Middle frontal gyrus (tissue), 1 donor: ENCODE data around the gene LSM14B.
"Not testable (repeated sequence)": the region's sequence is repeated elsewhere in the genome, so short reads cannot be mapped to it uniquely, and the experiment has no call there.

ENCODE experiments used
- DNase-seq: peaks from one replicate; pipeline ENCODE4 v3.0.0-alpha.2; 2015; ENCODE audit warnings: low spot score; ENCODE audit errors: extremely low spot score

Gene LSM14B

GRCh38 chr20:62121776-62122653, at the start of gene LSM14B:
TSS of gene LSM14B (plus strand) at chr20:62122475. CDS start at chr20:62122667, 192 bp downstream.
- DNase-seq, result peak; percentile 95

- DNase-seq, result no peak
These were observed 49.0 kb upstream of the LSM14B start for GRCh38 chr20:62073323-62073722.

GRCh38 chr20:62079166-62079565, 43.1 kb upstream of the LSM14B start:
- no peak for DNase-seq

DNA sequence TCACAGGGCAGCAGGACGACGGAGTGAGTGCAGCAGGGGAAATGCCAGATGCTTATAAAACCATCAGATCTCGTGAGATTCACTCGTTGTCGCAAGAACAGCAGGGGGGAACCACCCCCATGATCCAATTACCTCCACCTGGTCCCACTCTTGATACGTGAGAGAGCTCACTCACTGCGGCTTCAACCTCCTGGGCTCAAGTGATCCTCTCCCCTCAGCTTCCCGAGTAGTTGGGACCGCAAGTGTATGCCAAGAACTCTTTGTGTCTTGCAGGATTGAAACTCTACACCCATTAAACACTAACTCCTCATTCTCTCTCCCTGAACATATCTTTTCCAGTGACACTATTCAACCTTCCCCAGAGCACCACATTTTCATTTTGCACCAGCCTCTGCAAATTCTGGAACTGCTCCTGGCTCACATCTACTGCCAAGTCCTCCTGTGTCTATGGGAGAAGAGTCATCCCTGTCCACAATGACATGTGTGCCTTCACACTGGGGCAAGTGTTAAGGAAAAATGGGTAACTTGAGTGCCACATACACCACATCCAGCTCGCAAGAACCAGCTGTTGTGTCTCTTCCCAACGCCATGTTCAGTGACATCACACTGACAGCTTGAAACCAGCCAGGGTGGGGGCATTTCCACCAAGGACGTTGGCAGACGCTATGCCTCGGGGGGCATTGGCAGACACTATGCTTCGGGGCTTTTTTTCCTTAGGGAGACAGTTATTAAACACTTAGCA, 41.9 kb upstream of the LSM14B start:
- peak; percentile 24 for DNase-seq

GRCh38 chr20:62083312-62083711, 39.0 kb upstream of the LSM14B start:
- DNase-seq, result no peak

DNA sequence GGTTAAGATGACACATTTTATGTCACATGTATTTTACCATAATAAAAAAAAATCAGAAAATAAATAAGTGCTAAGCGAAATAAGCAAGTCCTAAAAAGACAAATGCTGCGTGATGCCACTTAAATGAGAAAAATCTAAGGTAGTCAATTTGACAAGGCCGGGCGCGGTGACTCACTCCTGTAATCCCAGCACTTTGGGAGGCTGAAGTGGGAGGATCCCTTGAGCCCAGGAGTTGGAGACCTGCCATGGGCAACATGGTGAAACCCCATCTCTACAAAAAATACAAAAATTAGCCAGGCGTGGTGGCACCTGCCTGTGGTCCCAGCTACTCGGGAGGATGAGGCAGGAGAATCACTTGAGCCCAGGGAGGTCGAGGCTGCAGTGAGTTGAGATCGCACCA, 38.1 kb upstream of the LSM14B start:
- DNase-seq, result not testable (repeated sequence)

DNA sequence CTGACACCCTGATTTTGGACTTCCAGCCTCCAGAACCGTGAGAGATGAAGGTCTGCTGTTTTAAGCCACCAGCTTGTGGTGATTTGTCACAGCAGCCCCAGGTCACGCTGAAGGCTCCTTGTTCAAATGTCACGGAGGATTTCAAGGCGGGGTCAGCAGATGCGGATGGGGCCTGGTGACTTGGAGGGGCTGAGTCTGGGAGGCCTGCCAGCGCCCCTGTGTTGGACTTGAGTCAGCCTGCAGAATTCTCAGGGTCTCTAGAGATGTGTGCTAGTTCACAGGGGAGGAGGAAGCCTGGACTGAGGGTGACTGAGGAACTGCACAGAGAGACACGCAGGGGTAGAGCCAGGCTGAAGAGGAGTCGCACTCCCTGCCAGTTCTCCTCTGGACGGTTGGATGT, 37.1 kb upstream of the LSM14B start:
- no peak for DNase-seq

- DNase-seq, result no peak
These were observed 35.0 kb upstream of the LSM14B start for GRCh38 chr20:62087227-62087626.

DNA sequence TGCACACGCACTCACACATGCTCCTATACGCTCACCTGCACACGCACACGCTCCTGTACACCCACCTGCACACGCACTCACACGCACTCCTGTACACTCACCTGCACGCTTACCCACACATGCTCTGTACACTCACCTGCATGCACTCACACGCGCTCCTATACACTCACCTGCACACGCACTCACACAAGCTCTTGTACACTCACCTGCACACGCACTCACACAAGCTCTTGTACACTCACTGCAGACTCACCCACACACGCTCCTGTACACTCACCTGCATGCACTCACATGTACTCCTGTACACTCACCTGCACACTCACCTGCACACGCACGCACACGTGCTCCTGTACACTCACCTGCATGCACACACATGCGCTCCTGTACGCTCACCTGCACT, 34.6 kb upstream of the LSM14B start:
- no peak for DNase-seq

DNA sequence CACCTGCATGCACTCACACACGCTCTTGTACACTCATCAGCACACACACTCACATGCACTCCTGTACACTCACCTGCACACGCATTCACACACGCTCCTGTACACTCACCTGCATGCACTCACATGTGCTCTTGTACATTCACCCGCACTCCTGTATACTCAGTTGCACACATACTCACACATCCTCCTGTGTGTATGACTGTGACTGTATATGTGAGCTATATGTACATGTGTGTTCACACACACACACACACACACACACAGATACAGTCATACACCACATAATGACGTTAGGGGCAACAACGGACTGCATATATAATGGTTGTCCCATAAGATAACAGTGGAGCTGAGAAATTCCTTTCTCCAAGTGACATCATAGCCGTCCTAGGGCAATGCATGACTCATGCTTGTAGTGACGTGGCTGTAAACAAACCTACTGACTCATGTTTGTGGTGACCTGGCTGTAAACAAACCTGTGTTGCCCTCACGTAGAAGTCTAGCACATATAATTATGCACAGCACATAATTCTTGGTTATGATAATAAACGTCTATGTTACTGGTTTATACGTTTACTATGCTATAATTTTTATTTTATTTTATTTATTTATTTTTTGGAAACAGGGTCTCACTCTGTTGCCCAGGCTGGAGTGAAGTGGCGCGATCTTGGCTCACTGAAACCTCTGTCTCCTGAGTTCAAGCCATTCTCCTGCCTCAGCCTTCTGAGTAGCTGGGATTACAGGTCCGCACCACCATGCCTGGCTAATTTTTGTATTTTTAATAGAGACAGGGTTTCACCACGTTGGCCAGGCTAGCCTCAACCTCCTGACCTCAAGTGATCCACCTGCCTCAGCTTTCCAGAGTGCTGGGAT, 33.8 kb upstream of the LSM14B start:
- DNase-seq, result no peak

DNA sequence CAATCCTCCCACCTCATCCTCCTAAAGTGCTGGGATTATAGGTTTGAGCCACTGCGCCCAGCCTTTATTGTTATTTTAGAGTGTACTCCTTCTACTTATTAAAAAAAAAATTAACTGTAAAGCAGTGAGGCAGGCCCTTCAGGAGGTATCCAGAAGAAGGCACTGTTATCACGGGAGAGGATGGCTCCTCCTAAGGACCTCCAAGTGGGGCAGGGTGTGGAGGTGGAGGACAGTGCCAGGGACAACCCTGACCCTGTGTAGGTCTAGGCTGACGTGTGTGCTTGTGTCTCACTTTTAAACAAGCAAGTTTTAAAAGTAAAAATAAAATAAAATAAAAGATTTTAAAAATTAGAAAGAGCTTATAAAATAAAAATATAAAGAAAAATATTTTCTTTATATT, 32.9 kb upstream of the LSM14B start:
- no peak for DNase-seq

DNA sequence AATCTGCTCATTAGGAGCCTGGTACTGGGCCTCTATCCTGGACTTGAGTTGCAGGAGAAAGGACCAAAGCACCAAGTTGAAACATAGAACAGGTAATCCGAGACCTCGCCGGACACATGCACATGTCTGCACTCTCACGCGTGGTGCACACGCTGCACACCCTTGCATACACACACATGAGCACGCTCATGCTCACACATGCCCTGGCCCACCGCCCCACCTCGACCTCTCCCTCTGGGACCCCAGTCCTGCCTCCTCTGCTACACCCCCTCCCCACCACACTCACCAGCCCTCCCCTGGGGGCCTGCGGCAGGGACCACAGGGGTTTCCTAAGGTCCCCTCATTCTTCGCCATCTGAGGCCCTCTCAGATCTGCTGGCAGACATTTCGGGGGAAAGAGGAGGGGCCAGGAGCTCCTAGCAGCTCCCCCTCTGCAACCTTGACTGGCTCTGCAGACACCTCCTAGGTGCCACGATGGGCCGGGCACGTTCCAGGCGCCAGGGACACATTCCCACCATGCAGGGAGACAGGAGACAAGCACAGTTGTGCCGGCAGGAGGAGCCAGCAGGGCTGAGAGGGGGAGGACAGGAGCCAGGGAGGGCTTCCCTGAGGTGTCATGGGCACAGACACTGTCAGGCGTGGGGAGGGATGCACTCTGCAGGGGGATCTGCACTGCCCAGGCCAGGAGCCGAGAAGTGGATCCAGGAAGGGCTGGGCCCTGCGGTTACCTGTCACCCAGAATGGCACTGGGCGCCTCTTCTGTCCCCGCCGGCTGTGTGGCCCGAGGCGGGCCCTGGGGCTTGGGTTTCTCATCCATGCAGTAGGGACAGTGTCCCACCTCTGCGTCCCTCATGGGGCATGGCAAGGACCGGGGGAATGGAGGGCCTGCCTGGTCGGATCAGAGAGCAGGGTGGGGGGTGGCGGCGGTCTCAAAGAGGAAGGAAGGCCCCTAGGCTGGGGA, 25.6 kb upstream of the LSM14B start:
- DNase-seq, result no peak

GRCh38 chr20:62097881-62098407, 24.3 kb upstream of the LSM14B start:
- DNase-seq, result no peak

- DNase-seq, result no peak
These were observed 21.2 kb upstream of the LSM14B start for GRCh38 chr20:62101078-62101477.

DNA sequence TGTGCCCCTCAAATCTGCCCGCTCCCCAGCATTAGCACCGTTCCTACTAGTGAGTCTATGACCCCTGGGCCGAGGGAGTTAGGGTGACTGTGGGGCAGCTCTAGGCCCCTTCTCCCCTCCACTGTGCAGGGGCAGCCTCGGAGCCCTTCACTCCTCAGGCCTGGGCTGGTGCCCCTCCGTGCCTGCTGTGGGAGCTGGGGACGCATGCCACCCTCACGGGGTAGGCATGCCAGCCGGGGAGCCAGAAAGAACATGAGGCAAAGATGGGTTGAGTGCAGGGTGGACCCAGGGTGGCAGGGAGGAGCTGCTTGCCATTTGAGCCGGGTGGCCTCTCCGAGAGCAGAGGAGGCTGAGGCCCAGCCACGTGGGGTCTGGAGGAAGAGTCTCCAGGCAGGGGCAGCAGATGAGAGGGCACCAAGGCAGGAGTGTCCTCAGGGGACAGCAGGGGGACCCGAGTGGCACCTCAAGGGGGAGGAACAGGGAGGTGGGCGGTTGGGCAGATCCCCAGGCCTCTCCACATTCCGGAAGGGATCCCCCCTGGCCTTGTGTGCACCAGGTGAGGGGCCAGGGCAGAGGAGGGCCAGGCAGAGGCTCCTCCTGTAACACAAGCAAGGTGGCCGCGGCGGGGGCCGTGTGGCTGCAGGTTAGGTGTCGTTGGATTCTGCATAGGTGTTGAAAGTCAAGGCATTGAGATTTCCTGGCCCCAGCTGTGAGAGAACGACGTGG, 18.6 kb upstream of the LSM14B start:
- DNase-seq, result no peak

DNA sequence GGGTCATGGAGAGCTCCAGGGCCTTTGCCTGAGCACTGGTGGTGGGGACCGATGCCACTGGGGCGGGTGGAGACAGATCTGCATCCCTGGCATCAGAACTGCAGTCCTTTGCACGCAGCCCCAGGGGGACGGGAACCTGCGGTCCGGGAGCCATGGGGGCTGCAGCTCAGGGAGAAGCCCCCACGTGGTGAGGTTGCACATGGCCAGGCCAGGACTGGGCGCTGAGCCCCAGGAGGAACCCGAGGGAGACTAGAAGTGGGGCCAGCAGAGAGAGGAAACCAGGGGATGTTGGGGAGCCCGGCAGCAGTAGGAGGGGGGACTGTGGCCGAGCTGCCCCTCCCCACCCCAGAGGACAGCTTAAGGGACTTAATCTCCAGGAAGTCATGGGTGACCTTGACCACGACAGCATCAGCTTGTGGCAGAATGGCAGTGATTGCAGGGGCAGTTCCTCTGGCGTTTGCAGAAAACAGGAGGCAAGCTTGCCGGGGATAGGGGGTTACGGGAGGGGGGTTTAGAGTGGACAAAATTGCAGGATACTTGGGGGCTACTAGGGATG, 18.0 kb upstream of the LSM14B start:
- no peak for DNase-seq

GRCh38 chr20:62104791-62105345, 17.4 kb upstream of the LSM14B start:
- DNase-seq, result no peak

DNA sequence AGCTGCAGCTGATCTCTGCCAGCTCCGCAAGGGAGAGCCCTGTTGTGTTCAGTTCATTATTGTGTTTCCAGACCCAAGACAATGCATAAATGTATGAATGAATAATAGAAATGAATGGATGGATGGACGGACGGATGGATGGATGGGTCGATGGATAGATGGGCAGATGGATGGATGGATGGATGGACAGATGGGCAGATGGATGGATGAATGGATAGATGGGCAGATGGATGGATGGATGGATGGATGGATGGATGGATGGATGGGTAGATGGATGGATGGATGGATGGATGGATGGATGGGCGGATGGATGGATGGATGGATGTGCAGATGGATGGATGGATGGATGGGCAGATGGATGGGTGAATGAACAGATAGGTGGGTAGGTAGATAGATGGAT, 16.7 kb upstream of the LSM14B start:
- DNase-seq, result no peak

GRCh38 chr20:62111148-62111547, 11.1 kb upstream of the LSM14B start:
- DNase-seq, result no peak
